ENCODE data around the gene KRT78.
"Not testable (repeated sequence)": the region's sequence is repeated elsewhere in the genome, so short reads cannot be mapped to it uniquely, and the experiment has no call there.

KRT78 gene, protein sequence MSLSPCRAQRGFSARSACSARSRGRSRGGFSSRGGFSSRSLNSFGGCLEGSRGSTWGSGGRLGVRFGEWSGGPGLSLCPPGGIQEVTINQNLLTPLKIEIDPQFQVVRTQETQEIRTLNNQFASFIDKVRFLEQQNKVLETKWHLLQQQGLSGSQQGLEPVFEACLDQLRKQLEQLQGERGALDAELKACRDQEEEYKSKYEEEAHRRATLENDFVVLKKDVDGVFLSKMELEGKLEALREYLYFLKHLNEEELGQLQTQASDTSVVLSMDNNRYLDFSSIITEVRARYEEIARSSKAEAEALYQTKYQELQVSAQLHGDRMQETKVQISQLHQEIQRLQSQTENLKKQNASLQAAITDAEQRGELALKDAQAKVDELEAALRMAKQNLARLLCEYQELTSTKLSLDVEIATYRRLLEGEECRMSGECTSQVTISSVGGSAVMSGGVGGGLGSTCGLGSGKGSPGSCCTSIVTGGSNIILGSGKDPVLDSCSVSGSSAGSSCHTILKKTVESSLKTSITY

DNA sequence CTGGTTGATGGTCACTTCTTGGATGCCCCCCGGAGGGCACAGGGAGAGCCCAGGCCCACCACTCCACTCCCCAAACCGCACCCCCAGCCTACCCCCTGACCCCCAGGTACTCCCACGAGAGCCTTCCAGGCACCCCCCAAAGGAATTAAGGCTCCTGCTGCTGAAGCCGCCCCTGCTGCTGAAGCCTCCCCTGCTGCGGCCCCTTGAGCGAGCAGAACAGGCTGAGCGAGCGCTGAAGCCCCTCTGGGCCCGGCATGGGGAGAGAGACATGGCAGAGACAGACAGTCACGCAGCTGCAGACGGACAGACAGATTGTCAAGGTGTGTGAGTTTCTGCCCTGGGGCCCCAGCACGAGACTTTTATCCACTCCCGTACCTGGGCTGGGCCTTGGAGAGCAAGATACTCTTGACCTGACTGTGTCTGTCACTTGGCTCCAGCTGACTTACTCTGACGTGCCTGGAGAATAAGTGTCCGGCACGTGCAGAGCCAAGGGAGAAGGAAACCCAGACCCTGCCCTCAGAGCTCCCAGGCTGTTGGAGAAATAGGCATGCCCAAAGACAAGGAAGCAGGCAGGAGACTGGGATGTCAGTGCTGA, at the start of gene KRT78:
TSS of gene KRT78 (minus strand) at position 334 of the 595 bp plus-strand sequence. CDS start at position 270, 64 bp downstream.
- DNase-seq (ENCODE audit: low read depth) = no peak

DNA sequence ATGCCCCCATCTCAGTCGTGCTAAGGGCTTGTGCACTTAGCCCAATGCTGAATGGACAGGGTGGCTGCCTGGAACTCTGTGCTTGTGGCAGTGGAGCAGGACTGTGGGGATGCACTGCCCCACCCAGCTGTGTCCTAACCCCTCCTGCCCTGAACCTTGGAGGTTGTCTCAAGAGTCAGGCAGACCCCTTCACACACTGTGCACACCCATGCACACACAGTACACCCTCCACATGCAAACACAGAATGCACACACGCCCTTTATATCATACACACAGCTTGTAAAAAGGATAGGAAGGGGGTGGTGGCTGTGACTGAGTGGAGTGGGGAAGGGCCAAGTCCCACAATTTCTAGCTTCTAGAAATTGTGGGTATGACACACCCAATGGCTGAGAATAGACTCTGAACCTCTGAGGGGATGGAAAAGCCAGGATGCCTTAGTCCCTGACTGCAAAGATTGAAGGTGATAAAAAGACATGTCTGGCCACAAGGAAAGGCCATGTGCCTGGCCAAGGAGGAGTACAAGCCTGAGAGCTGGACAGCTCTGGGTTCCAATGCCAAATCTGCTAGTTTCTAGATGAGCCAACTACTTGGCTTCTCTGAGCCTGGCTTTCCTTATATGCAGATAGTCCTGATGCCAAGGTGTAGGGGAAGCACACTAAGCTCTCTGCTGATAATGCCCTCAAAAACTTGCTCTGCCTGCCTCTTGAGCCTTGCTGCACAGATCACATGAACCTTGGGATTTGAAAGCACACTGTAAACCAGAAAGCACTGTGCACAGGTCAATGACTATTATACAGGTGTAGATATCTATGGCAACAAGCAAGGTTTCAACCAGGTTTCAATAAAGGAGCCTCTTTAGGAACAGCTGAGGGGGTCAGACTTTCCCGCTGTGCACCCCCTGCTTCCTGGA, 47.7 kb upstream of the KRT78 start:
- no peak for DNase-seq (ENCODE audit: low read depth)

DNA sequence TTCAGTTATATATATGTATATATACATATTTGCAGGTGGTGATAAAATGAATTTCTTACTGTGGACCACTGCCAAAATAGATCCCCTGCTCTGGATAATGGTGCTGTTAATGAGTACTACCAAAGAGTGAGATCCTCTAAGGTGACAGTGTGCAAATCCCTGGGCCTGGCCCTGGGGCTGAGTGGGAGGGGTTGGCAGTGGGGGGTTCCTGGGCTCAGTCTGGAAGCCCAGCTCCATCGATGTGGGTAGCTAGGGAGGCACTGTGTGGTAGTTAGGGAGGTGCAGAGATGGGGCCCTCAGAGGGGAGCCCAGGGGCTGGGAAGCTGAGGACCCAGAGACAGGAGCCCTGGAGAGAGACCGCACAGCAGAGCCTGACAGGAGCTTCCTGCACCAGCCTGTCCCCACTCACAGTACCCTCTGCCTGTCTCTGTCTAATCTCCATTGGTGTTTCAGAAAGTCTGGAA, 47.0 kb upstream of the KRT78 start:
- DNase-seq (ENCODE audit: low read depth) = no peak

- DNase-seq (ENCODE audit: low read depth) = no peak
Measured at GRCh38 chr12:52892974-52893373, 44.2 kb upstream of the KRT78 start.

DNA sequence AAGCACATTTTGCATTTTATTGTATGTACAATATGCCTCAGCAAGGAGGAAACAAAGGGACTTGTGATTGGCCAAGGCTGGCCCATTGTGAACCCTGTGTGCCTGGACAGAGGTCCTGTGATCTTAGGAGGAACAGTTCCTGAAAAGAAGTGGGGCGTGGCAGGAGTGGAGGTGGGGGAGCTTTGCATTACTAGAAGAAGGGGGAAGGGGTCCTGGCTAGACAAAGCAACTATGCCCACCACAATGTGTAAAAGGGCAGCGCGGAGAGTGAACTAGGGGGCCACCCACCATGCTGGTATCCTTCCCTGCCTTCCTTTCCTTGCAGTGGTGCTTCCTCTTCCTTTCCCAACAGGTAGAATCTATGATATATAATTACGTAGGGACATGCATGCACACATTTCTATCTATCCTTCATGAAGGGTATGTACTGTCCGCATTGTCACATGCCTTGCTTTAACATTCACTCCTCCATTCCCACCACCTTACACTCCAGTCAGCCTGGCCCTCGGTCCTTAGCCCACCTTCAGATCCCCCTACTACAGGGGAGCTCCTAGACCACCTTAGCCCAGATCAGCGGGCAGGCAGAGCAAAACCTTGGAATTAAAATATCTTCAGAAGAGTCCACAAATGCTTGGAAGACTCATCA, 43.5 kb upstream of the KRT78 start:
- no peak for DNase-seq (ENCODE audit: low read depth)

DNA sequence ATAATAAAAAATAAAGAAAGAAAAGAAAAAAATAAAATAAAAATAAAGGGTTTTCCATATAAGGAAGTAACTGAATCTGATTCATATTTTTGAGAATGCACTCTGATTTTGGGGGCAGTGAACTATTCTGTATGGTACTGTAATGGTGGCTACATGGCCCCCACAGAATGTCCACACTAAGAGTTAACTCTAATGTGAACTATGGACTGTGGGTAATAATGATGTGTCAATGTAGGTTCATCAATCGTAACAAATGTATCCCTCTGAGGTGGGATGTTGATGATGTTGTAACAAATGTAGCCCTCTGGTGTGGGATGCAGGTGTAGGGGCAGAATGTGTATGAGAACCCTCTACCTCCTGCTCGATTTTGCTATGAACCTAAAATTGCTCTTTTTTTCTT, 42.2 kb upstream of the KRT78 start:
- no peak for DNase-seq (ENCODE audit: low read depth)

DNA sequence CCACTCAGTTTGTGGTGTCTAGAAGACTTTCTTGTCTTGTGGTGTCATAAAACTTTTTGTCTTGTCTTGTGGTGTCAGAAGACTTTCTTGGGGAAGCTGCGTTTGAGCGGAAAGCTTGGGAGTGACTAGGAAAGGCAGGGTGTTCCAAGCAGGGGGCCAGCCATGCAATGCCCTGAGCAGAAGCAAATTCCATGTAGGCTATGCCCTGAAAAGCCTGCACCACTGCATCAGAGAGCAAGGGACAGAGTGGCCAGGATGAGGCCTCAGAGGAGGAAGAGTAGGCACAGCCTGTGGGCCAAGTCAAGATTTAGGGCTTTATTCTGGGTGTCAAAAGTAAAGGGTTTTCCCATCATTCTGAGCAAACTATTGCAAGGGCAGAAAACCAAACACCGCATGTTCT, 41.6 kb upstream of the KRT78 start:
- DNase-seq (ENCODE audit: low read depth) = no peak

DNA sequence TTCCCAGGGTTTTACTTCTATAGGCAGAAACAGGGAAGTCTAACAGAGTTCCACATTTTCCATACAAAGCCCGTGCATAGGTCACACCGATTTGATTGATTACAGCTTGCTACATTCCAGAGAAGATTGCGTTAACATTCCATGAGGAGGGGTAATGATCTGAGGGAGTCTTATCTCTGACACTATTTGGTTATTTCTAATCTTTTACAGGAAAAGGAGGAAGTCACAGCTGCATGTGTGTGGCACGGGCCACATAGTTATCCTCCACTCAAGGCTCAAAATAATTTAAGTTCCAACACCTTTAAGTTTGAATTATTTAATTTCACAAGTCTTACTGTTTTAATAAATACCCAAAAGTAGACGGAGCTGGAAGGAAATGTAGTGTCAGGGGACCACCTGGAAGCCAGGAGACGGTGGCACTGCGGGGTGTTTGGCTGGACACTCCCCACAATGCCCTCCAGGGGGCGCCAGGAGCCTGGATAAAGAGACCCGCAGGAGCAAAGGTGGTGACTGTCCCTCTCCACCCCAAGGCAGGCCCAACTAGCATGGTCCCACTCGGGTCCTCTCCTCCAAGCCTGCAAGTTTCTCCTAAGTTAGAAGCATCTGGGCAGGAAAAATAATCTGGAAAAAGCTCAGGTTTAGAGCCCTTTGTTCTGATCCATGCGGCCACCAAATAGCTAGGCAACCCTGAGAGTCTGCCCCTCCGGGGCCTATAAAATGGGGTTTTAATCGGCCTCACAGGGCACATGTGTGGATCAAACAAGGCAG, 35.9 kb upstream of the KRT78 start:
- DNase-seq (ENCODE audit: low read depth) = peak; percentile 70

- DNase-seq (ENCODE audit: low read depth) = not testable (repeated sequence)
Measured at GRCh38 chr12:52880499-52880898, 31.7 kb upstream of the KRT78 start.

- DNase-seq (ENCODE audit: low read depth) = peak; percentile 55
Measured at GRCh38 chr12:52879394-52880351, 30.9 kb upstream of the KRT78 start.

GRCh38 chr12:52878507-52879393, 30.0 kb upstream of the KRT78 start:
- no peak for DNase-seq (ENCODE audit: low read depth)

GRCh38 chr12:52877242-52877641, 28.4 kb upstream of the KRT78 start:
- DNase-seq (ENCODE audit: low read depth) = no peak

- no peak for DNase-seq (ENCODE audit: low read depth)
Measured at GRCh38 chr12:52876372-52876771, 27.6 kb upstream of the KRT78 start.

GRCh38 chr12:52874573-52875435, 26.0 kb upstream of the KRT78 start:
- no peak for DNase-seq (ENCODE audit: low read depth)

- peak; percentile 52 for DNase-seq (ENCODE audit: low read depth)
Measured at GRCh38 chr12:52873832-52874572, 25.2 kb upstream of the KRT78 start.

GRCh38 chr12:52873513-52873831, 24.7 kb upstream of the KRT78 start:
- DNase-seq (ENCODE audit: low read depth) = no peak

Data from activated T-cell treated with anti-CD3 and anti-CD28 coated beads for 24 hours (primary cell).